ENCODE results near the gene CR1L.

GRCh38 chr1:207620543-207620893, 24.4 kb upstream of the CR1L start:
- no peak for TF ChIP-seq DNMT1 (IDR thresholded peaks at IDR 0.05)
- no peak for TF ChIP-seq TCF7 (IDR thresholded peaks at IDR 0.05; ENCODE audit: borderline replicate concordance)
- no peak for TF ChIP-seq ZNF274 (IDR thresholded peaks at IDR 0.05; ENCODE audit: borderline replicate concordance, low read depth, low read length)
- TF ChIP-seq, protein P1, sequence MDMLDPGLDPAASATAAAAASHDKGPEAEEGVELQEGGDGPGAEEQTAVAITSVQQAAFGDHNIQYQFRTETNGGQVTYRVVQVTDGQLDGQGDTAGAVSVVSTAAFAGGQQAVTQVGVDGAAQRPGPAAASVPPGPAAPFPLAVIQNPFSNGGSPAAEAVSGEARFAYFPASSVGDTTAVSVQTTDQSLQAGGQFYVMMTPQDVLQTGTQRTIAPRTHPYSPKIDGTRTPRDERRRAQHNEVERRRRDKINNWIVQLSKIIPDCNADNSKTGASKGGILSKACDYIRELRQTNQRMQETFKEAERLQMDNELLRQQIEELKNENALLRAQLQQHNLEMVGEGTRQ (CRISPR knock-in tag; IDR thresholded peaks at IDR 0.05) = no peak
- TF ChIP-seq, protein P2, sequence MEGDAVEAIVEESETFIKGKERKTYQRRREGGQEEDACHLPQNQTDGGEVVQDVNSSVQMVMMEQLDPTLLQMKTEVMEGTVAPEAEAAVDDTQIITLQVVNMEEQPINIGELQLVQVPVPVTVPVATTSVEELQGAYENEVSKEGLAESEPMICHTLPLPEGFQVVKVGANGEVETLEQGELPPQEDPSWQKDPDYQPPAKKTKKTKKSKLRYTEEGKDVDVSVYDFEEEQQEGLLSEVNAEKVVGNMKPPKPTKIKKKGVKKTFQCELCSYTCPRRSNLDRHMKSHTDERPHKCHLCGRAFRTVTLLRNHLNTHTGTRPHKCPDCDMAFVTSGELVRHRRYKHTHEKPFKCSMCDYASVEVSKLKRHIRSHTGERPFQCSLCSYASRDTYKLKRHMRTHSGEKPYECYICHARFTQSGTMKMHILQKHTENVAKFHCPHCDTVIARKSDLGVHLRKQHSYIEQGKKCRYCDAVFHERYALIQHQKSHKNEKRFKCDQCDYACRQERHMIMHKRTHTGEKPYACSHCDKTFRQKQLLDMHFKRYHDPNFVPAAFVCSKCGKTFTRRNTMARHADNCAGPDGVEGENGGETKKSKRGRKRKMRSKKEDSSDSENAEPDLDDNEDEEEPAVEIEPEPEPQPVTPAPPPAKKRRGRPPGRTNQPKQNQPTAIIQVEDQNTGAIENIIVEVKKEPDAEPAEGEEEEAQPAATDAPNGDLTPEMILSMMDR (IDR thresholded peaks at IDR 0.05 in 2 of 3, conservative IDR thresholded peaks at IDR 0.05 in 1 of 3; ENCODE audit: insufficient read depth in 2 of 3, low read depth in 1 of 3, low read length in 3 of 3) = no peak
- TF ChIP-seq, protein P3, sequence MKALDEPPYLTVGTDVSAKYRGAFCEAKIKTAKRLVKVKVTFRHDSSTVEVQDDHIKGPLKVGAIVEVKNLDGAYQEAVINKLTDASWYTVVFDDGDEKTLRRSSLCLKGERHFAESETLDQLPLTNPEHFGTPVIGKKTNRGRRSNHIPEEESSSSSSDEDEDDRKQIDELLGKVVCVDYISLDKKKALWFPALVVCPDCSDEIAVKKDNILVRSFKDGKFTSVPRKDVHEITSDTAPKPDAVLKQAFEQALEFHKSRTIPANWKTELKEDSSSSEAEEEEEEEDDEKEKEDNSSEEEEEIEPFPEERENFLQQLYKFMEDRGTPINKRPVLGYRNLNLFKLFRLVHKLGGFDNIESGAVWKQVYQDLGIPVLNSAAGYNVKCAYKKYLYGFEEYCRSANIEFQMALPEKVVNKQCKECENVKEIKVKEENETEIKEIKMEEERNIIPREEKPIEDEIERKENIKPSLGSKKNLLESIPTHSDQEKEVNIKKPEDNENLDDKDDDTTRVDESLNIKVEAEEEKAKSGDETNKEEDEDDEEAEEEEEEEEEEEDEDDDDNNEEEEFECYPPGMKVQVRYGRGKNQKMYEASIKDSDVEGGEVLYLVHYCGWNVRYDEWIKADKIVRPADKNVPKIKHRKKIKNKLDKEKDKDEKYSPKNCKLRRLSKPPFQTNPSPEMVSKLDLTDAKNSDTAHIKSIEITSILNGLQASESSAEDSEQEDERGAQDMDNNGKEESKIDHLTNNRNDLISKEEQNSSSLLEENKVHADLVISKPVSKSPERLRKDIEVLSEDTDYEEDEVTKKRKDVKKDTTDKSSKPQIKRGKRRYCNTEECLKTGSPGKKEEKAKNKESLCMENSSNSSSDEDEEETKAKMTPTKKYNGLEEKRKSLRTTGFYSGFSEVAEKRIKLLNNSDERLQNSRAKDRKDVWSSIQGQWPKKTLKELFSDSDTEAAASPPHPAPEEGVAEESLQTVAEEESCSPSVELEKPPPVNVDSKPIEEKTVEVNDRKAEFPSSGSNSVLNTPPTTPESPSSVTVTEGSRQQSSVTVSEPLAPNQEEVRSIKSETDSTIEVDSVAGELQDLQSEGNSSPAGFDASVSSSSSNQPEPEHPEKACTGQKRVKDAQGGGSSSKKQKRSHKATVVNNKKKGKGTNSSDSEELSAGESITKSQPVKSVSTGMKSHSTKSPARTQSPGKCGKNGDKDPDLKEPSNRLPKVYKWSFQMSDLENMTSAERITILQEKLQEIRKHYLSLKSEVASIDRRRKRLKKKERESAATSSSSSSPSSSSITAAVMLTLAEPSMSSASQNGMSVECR (CRISPR knock-in tag; IDR thresholded peaks at IDR 0.05) = no peak
- TF ChIP-seq ZNF174 (CRISPR knock-in tag; IDR thresholded peaks at IDR 0.05) = no peak
- no peak for TF ChIP-seq JUND (IDR thresholded peaks at IDR 0.05; ENCODE audit: borderline replicate concordance, low read depth, low read length)
- TF ChIP-seq JUND (tag; IDR thresholded peaks at IDR 0.05; ENCODE audit: borderline replicate concordance, low read depth, low read length) = no peak

All from K562 (cell line).